Measurements from ENCODE around the gene MLN.

Gene MLN

GRCh38 chr6:33786736-33787135 lies 17.1 kb downstream of the MLN start:
- ATAC-seq (replicated peaks) (no peak), DNase-seq (no peak)
- H3K4me3 Mint-ChIP-seq: peak overlapping the region; percentile 86 to 88
- H3K27ac Mint-ChIP-seq: peak overlapping the region in 1 of 2 donors; percentile 93
- no peaks in the 10 kb centered on the region for H3K27me3 Mint-ChIP-seq
- H3K9me3 Mint-ChIP-seq: no peaks in the 10 kb centered on the region
- peaks cover 49% of the 10 kb centered on the region for H3K36me3 Mint-ChIP-seq (ENCODE audit: insufficient read depth)
- peaks cover 53 to 62% of the 10 kb centered on the region in 2 donors for H3K4me1 Mint-ChIP-seq (ENCODE audit: low read depth in 2 of 2)

- DNase-seq: no peak
- peak overlapping the region; percentile 8 to 57 for H3K27ac Mint-ChIP-seq
- H3K27me3 Mint-ChIP-seq: no peaks in the 10 kb centered on the region
- peak overlapping the region; percentile 50 to 88 for H3K4me3 Mint-ChIP-seq
- H3K36me3 Mint-ChIP-seq (ENCODE audit: insufficient read depth): peaks cover 54% of the 10 kb centered on the region
- H3K9me3 Mint-ChIP-seq: no peaks in the 10 kb centered on the region
- peaks cover 53 to 62% of the 10 kb centered on the region in 2 donors for H3K4me1 Mint-ChIP-seq (ENCODE audit: low read depth in 2 of 2)
- ATAC-seq (replicated peaks): no peak
These were observed 18.0 kb downstream of the MLN start for GRCh38 chr6:33785778-33786177.

GRCh38 chr6:33784787-33785186 lies 19.0 kb downstream of the MLN start:
- Mint-ChIP-seq H3K4me1 (ENCODE audit: low read depth in 2 of 2) (peaks cover 50 to 62% of the 10 kb centered on the region in 2 donors), H3K27ac (no peak overlapping the region)
- ATAC-seq (replicated peaks): no peak

GRCh38 chr6:33783781-33784520 lies 19.9 kb downstream of the MLN start:
- Mint-ChIP-seq H3K27ac (peak overlapping the region in 1 of 2 donors; percentile 35), H3K4me3 (peak overlapping the region in 1 of 2 donors; percentile 6), H3K4me1 (ENCODE audit: low read depth in 2 of 2) (peaks cover 44 to 53% of the 10 kb centered on the region in 2 donors), H3K36me3 (ENCODE audit: insufficient read depth) (peaks cover 64% of the 10 kb centered on the region), H3K9me3 (no peaks in the 10 kb centered on the region), H3K27me3 (no peaks in the 10 kb centered on the region)
- no peak for ATAC-seq (replicated peaks)
- DNase-seq: no peak

More at GRCh38 chr6:33784787-33785186, 19.0 kb downstream of the MLN start:
- H3K4me3 Mint-ChIP-seq: peak overlapping the region; percentile 36 to 88
- no peaks in the 10 kb centered on the region for H3K27me3 Mint-ChIP-seq
- peaks cover 64% of the 10 kb centered on the region for H3K36me3 Mint-ChIP-seq (ENCODE audit: insufficient read depth)
- H3K9me3 Mint-ChIP-seq: no peaks in the 10 kb centered on the region
- DNase-seq: no peak

- Mint-ChIP-seq H3K4me3 (no peak overlapping the region), H3K36me3 (ENCODE audit: insufficient read depth) (peaks cover 72% of the 10 kb centered on the region), H3K4me1 (ENCODE audit: low read depth in 2 of 2) (peaks cover 39 to 47% of the 10 kb centered on the region in 2 donors), H3K9me3 (no peaks in the 10 kb centered on the region), H3K27ac (no peak overlapping the region), H3K27me3 (no peaks in the 10 kb centered on the region)
- ATAC-seq (replicated peaks) (no peak), DNase-seq (no peak)
These were observed 21.2 kb downstream of the MLN start for GRCh38 chr6:33782561-33782960.

GRCh38 chr6:33781131-33781975 lies 22.4 kb downstream of the MLN start:
- H3K4me1 Mint-ChIP-seq (ENCODE audit: low read depth in 2 of 2): peaks cover 28 to 37% of the 10 kb centered on the region in 2 donors
- no peak overlapping the region for H3K27ac Mint-ChIP-seq
- no peak overlapping the region for H3K4me3 Mint-ChIP-seq
- no peak for ATAC-seq (replicated peaks)
- DNase-seq: no peak
- H3K36me3 Mint-ChIP-seq (ENCODE audit: insufficient read depth): peaks cover 83% of the 10 kb centered on the region
- no peaks in the 10 kb centered on the region for H3K9me3 Mint-ChIP-seq
- H3K27me3 Mint-ChIP-seq: no peaks in the 10 kb centered on the region

- Mint-ChIP-seq H3K27ac (no peak overlapping the region), H3K4me1 (ENCODE audit: low read depth in 2 of 2) (peaks cover 18 to 22% of the 10 kb centered on the region in 2 donors), H3K9me3 (no peaks in the 10 kb centered on the region), H3K4me3 (no peak overlapping the region), H3K27me3 (no peaks in the 10 kb centered on the region), H3K36me3 (ENCODE audit: insufficient read depth) (peaks cover 86% of the 10 kb centered on the region)
- DNase-seq (no peak), ATAC-seq (replicated peaks) (no peak)
These were observed 23.9 kb downstream of the MLN start for GRCh38 chr6:33779895-33780294.

GRCh38 chr6:33779290-33779689 lies 24.5 kb downstream of the MLN start:
- H3K27me3 Mint-ChIP-seq: no peaks in the 10 kb centered on the region
- ATAC-seq (replicated peaks) (no peak), DNase-seq (no peak)
- H3K9me3 Mint-ChIP-seq: no peaks in the 10 kb centered on the region
- no peak overlapping the region for H3K4me3 Mint-ChIP-seq
- H3K4me1 Mint-ChIP-seq (ENCODE audit: low read depth in 2 of 2): peaks cover 13 to 17% of the 10 kb centered on the region in 2 donors
- H3K27ac Mint-ChIP-seq: no peak overlapping the region
- H3K36me3 Mint-ChIP-seq (ENCODE audit: insufficient read depth): peaks cover 87% of the 10 kb centered on the region

GRCh38 chr6:33778444-33779121 lies 25.2 kb downstream of the MLN start:
- ATAC-seq (replicated peaks): no peak
- Mint-ChIP-seq H3K4me1 (ENCODE audit: low read depth in 2 of 2) (peaks cover 9 to 10% of the 10 kb centered on the region in 2 donors), H3K4me3 (no peak overlapping the region), H3K36me3 (ENCODE audit: insufficient read depth) (peaks cover 88% of the 10 kb centered on the region), H3K27ac (no peak overlapping the region), H3K9me3 (no peaks in the 10 kb centered on the region), H3K27me3 (no peaks in the 10 kb centered on the region)
- no peak for DNase-seq

GRCh38 chr6:33777398-33778388 lies 26.1 kb downstream of the MLN start:
- H3K4me3 Mint-ChIP-seq: no peak overlapping the region
- DNase-seq (no peak), ATAC-seq (replicated peaks) (no peak)
- peaks cover 89% of the 10 kb centered on the region for H3K36me3 Mint-ChIP-seq (ENCODE audit: insufficient read depth)
- H3K4me1 Mint-ChIP-seq (ENCODE audit: low read depth in 2 of 2): peaks cover 8 to 9% of the 10 kb centered on the region in 2 donors
- no peaks in the 10 kb centered on the region for H3K9me3 Mint-ChIP-seq
- no peak overlapping the region for H3K27ac Mint-ChIP-seq
- no peaks in the 10 kb centered on the region for H3K27me3 Mint-ChIP-seq

- ATAC-seq (replicated peaks): no peak
- no peak for DNase-seq
- no peaks in the 10 kb centered on the region for H3K27me3 Mint-ChIP-seq
- no peak overlapping the region for H3K4me3 Mint-ChIP-seq
- no peaks in the 10 kb centered on the region for H3K9me3 Mint-ChIP-seq
- H3K4me1 Mint-ChIP-seq (ENCODE audit: low read depth in 2 of 2): peaks cover 5 to 9% of the 10 kb centered on the region in 2 donors
- no peak overlapping the region for H3K27ac Mint-ChIP-seq
- H3K36me3 Mint-ChIP-seq (ENCODE audit: insufficient read depth): peaks cover 90% of the 10 kb centered on the region
These were observed 27.0 kb downstream of the MLN start for GRCh38 chr6:33776764-33777163.

GRCh38 chr6:33776186-33776585 lies 27.6 kb downstream of the MLN start:
- Mint-ChIP-seq H3K4me3 (no peak overlapping the region), H3K9me3 (no peaks in the 10 kb centered on the region), H3K27ac (peak overlapping the region in 1 of 2 donors; percentile 17), H3K4me1 (ENCODE audit: low read depth in 2 of 2) (peaks cover 8 to 10% of the 10 kb centered on the region in 2 donors), H3K27me3 (no peaks in the 10 kb centered on the region), H3K36me3 (ENCODE audit: insufficient read depth) (peaks cover 92% of the 10 kb centered on the region)
- ATAC-seq (replicated peaks) (no peak), DNase-seq (no peak)
